K562 (cell line): ENCODE data around the gene MRPL27. TPM values are rescaled to one million over a fixed set of nuclear protein-coding genes. Genes with fewer than 3 reads are reported as not detected.

ENCODE experiments used
- CBX2 ChIP-seq: fragments of 200-600 bp; sonication (generic); IDR thresholded peaks from one replicate; pipeline ENCODE4 v1.6.1; 2012; ENCODE audit warnings: mild to moderate bottlenecking, low read length, inconsistent platforms; ENCODE audit not compliant: insufficient read depth, poor library complexity, severe bottlenecking
- CC2D1A ChIP-seq: fragments of 450-650 bp; IDR thresholded peaks from 2 replicates; pipeline ENCODE4 v1.6.1; 2017; ENCODE audit warnings: mild to moderate bottlenecking
- CEBPZ ChIP-seq: fragments of 150-350 bp; IDR thresholded peaks from 2 replicates; pipeline ENCODE4 v1.6.1; 2014; ENCODE audit warnings: low read depth, mild to moderate bottlenecking, low read length, borderline replicate concordance
- CHCHD3 ChIP-seq: fragments of 250-450 bp; sonication (Bioruptor Pico); IDR thresholded peaks from 2 replicates; pipeline ENCODE4 v2.1.2; 2022; ENCODE audit warnings: mild to moderate bottlenecking
- EHMT2 ChIP-seq: fragments of 450-650 bp; IDR thresholded peaks from 2 replicates; pipeline ENCODE4 v1.6.1; 2018; ENCODE audit warnings: antibody characterized with exemption
- HNRNPH1 ChIP-seq: fragments of 200-400 bp; formaldehyde crosslinking; optimal IDR thresholded peaks from 2 replicates; pipeline ENCODE3; 2017; ENCODE audit warnings: low read depth, mild to moderate bottlenecking, low read length, moderate library complexity
- IRF1 ChIP-seq: sonication (generic); formaldehyde crosslinking; IDR thresholded peaks from 2 replicates; pipeline ENCODE4 v1.8.0; 2022; ENCODE audit warnings: missing genetic modification reagents, mild to moderate bottlenecking, borderline replicate concordance
- KLF16 ChIP-seq: IDR thresholded peaks from 2 replicates; pipeline ENCODE4 v1.6.1; 2016; ENCODE audit warnings: antibody characterized with exemption
- MCM7 ChIP-seq, 2 experiments: fragments of 450-650 bp; IDR thresholded peaks; 2 replicates each; pipeline ENCODE4 v1.6.1; 2016 to 2018
- MLLT1 ChIP-seq, 2 experiments: fragments of 450-650 bp; IDR thresholded peaks; 2 replicates each; pipeline ENCODE4 v1.6.1; 2016
- MLX ChIP-seq, 2 experiments: fragments of 450-650 bp in 1 of 2; sonication (generic) in 1 of 2; formaldehyde crosslinking; conservative IDR thresholded peaks; 2 replicates each; pipeline versions ENCODE4 v1.4.0 to v1.8.1; 2020 to 2022; ENCODE audit warnings: mild to moderate bottlenecking in 1 of 2, missing genetic modification reagents in 1 of 2
- MNT ChIP-seq, 2 experiments: fragments of 450-650 bp; conservative IDR thresholded peaks; 2 replicates each; pipeline ENCODE4 v1.6.1; 2017; ENCODE audit warnings: mild to moderate bottlenecking in 2 of 2, moderate library complexity in 2 of 2
- RHOXF2B ChIP-seq: fragments of 250-450 bp; sonication (Bioruptor Pico); conservative IDR thresholded peaks from 2 replicates; pipeline ENCODE4 v1.5.1; 2021
- SMC3 ChIP-seq: conservative IDR thresholded peaks from 2 replicates; pipeline ENCODE4 v1.6.1; 2011; ENCODE audit warnings: low read depth, low read length, improper control_type of control experiment; ENCODE audit not compliant: insufficient read depth
- TSC22D4 ChIP-seq: fragments of 450-650 bp; IDR thresholded peaks from 2 replicates; pipeline ENCODE4 v1.6.1; 2016; ENCODE audit warnings: missing genetic modification characterization, missing biosample characterization, control low read depth
- USF2 ChIP-seq: sonication (generic); formaldehyde crosslinking; IDR thresholded peaks from 2 replicates; pipeline ENCODE4 v1.5.0; 2020; ENCODE audit warnings: missing genetic modification reagents
- ZNF316 ChIP-seq: fragments of 450-650 bp; IDR thresholded peaks from 2 replicates; pipeline ENCODE4 v1.6.1; 2016
- ZNF77 ChIP-seq: fragments of 250-450 bp; sonication (Bioruptor Pico); IDR thresholded peaks from 2 replicates; pipeline ENCODE4 v1.5.0; 2020
- polyA plus RNA-seq, 8 experiments: library from polyadenylated mRNA; depleted of rRNA in 4 of 8; stranded (reverse) in 5 of 8; unstranded in 3 of 8; fragments of >200 nt; fragmentation: Nextera tagmentation in 2 of 8; fragmentation: Illumina TruSeq in 1 of 8; extraction: Ambion mirVana in 2 of 8; extraction: Trizol in 1 of 8; gene quantifications; 2 replicates each; pipeline versions ENCODE4 v1.2.1 to v1.2.3, GENCODE V29; 2011 to 2014; ENCODE audit warnings: inconsistent platforms in 1 of 8, missing spikeins in 1 of 8
- total RNA-seq, 7 experiments: library from RNA; depleted of rRNA in 6 of 7; stranded (reverse); fragments of >200 nt in 6 of 7; fragmentation: Illumina TruSeq in 2 of 7; extraction: Trizol in 2 of 7; gene quantifications; 2 replicates each; pipeline versions ENCODE4 v1.2.1 to v1.2.3, GENCODE V29; 2011 to 2021; ENCODE audit warnings: low replicate concordance in 1 of 7

Gene MRPL27
- total and polyA plus RNA-seq, 9 of the 15 experiments (the other 6 are each of a cell fraction or from before 2014, with no cell fraction given), result 96.3 to 401 (median 142) TPM

GRCh38 chr17:50396261-50397110 is 23.5 kb upstream of the MRPL27 start (continued):
- TF ChIP-seq IRF1 (CRISPR knock-in tag) (no peak), ZNF77 (CRISPR knock-in tag) (no peak), MLLT1 (IDR thresholded peaks at IDR 0.05) (peak in 1 of 2 experiments; percentile 41; a peak in 1 of 4 replicates), CBX2 (no peak), EHMT2 (no peak), KLF16 (no peak), MLX (CRISPR knock-in tag; conservative IDR thresholded peaks at IDR 0.05) (0 out of 4 replicates have a peak, but pooled peaks of 1 of the 2 experiments have one; percentile 25), MCM7 (IDR thresholded peaks at IDR 0.05) (no peak), HNRNPH1 (no peak), ZNF316 (no peak), MNT (conservative IDR thresholded peaks at IDR 0.05) (peak; percentile 92 to 93), RHOXF2B (CRISPR knock-in tag) (no peak), CEBPZ (no peak), SMC3 (no peak), TSC22D4 (tag) (no peak), USF2 (no peak; the same call in 1 of the 2 replicates), CHCHD3 (CRISPR knock-in tag) (no peak), CC2D1A (no peak)
